Trophoblast cell (in vitro differentiated cells and primary cell): ENCODE measurements around the gene ALOX15.
"Not testable (repeated sequence)": the region's sequence is repeated elsewhere in the genome, so short reads cannot be mapped to it uniquely, and the experiment has no call there.

Experiments
- DNase-seq, 2 donors: peaks; one replicate each; pipeline ENCODE4 v3.0.0-alpha.2; 2016
- H2AFZ ChIP-seq: 2 replicates; pipeline ENCODE4 v1.6.1; 2013; ENCODE audit warnings: low read length, moderate library complexity, mild to moderate bottlenecking; ENCODE audit not compliant: insufficient read depth, poor library complexity
- H2AK5ac ChIP-seq: 2 replicates; pipeline ENCODE4 v1.6.1; 2013; ENCODE audit warnings: mild to moderate bottlenecking, low read length
- H2BK120ac ChIP-seq: 2 replicates; pipeline ENCODE4 v1.6.1; 2013; ENCODE audit warnings: low read length, mild to moderate bottlenecking, moderate library complexity; ENCODE audit not compliant: insufficient read depth, poor library complexity
- H2BK12ac ChIP-seq: 2 replicates; pipeline ENCODE4 v1.6.1; 2013; ENCODE audit warnings: mild to moderate bottlenecking, low read length, moderate library complexity
- H2BK5ac ChIP-seq: 2 replicates; pipeline ENCODE4 v1.6.1; 2013; ENCODE audit warnings: low read length, low read depth, moderate library complexity, mild to moderate bottlenecking; ENCODE audit not compliant: poor library complexity
- H3K14ac ChIP-seq: 2 replicates; pipeline ENCODE4 v1.6.1; 2013; ENCODE audit warnings: mild to moderate bottlenecking, low read length
- H3K18ac ChIP-seq: 2 replicates; pipeline ENCODE4 v1.6.1; 2013; ENCODE audit warnings: mild to moderate bottlenecking, low read length
- H3K23ac ChIP-seq: 2 replicates; pipeline ENCODE4 v1.6.1; 2013; ENCODE audit warnings: low read length
- H3K27ac ChIP-seq: 2 replicates; pipeline ENCODE4 v1.5.1; 2013; ENCODE audit warnings: low read depth, mild to moderate bottlenecking, inconsistent platforms, low read length, moderate library complexity
- H3K27me3 ChIP-seq: 2 replicates; pipeline ENCODE4 v1.6.1; 2013; ENCODE audit warnings: inconsistent platforms, mild to moderate bottlenecking, low read length, moderate library complexity; ENCODE audit not compliant: insufficient read depth
- H3K36me3 ChIP-seq, 2 experiments: 1 replicate in 1 of 2; 2 replicates in 1 of 2; pipeline ENCODE4 v1.6.1; 2013; ENCODE audit warnings: low read length in 2 of 2, mild to moderate bottlenecking in 2 of 2, moderate library complexity in 1 of 2; ENCODE audit not compliant: insufficient read depth in 2 of 2, control insufficient read depth in 1 of 2
- H3K4ac ChIP-seq: 2 replicates; pipeline ENCODE4 v1.6.1; 2013; ENCODE audit warnings: low read depth, mild to moderate bottlenecking, low read length, moderate library complexity
- H3K4me1 ChIP-seq, 2 experiments: 1 replicate in 1 of 2; 2 replicates in 1 of 2; pipeline ENCODE4 v1.6.1; 2013; ENCODE audit warnings: low read length in 2 of 2, mild to moderate bottlenecking in 2 of 2, moderate library complexity in 1 of 2; ENCODE audit not compliant: insufficient read depth in 2 of 2, control insufficient read depth in 1 of 2
- H3K4me2 ChIP-seq: 2 replicates; pipeline ENCODE4 v1.6.1; 2013; ENCODE audit warnings: inconsistent platforms, mild to moderate bottlenecking, low read length, moderate library complexity
- H3K4me3 ChIP-seq: 2 replicates; pipeline ENCODE4 v1.5.1; 2013; ENCODE audit warnings: mild to moderate bottlenecking, low read depth, low read length, inconsistent platforms
- H3K79me1 ChIP-seq: one replicate; pipeline ENCODE4 v1.6.1; 2013; ENCODE audit warnings: low read length
- H3K79me2 ChIP-seq: 2 replicates; pipeline ENCODE4 v1.6.1; 2013; ENCODE audit warnings: low read length, mild to moderate bottlenecking; ENCODE audit not compliant: control insufficient read depth, insufficient read depth, poor library complexity
- H3K9ac ChIP-seq: 2 replicates; pipeline ENCODE4 v1.6.1; 2013; ENCODE audit warnings: mild to moderate bottlenecking, low read length
- H3K9me3 ChIP-seq: 2 replicates; pipeline ENCODE4 v1.6.1; 2013; ENCODE audit warnings: low read depth, mild to moderate bottlenecking, control low read depth, inconsistent platforms, low read length; ENCODE audit not compliant: insufficient read depth
- H4K12ac ChIP-seq: 2 replicates; pipeline ENCODE4 v1.6.1; 2013; ENCODE audit warnings: low read depth, mild to moderate bottlenecking, low read length, moderate library complexity
- H4K8ac ChIP-seq: 2 replicates; pipeline ENCODE4 v1.6.1; 2013; ENCODE audit warnings: low read depth, mild to moderate bottlenecking, low read length, moderate library complexity
- H4K91ac ChIP-seq: one replicate; pipeline ENCODE4 v1.6.1; 2013; ENCODE audit warnings: low read depth, mild to moderate bottlenecking, low read length, moderate library complexity
- WGBS: extraction: QIAGEN DNeasy Blood & Tissue Kit; methylation state at CpG from one replicate; pipeline ENCODE4 v1.1.7; 2013; ENCODE audit warnings: missing lambda C conversion rate; ENCODE audit not compliant: insufficient read length, insufficient coverage; ENCODE audit errors: extremely low coverage; 5-methylcytosine and 5-hydroxymethylcytosine counted together

Gene ALOX15

GRCh38 chr17:4655933-4656332, 14.5 kb upstream of the ALOX15 start:
- H3K79me1 ChIP-seq, H3K36me3 ChIP-seq: not testable (repeated sequence)

GRCh38 chr17:4652997-4653396, 11.5 kb upstream of the ALOX15 start:
- Histone ChIP-seq H2AK5ac (no peak overlapping the region), H4K8ac (no peak overlapping the region), H3K14ac (no peak overlapping the region), H3K4ac (no peak overlapping the region), H3K4me2 (no peak overlapping the region), H2AFZ (no peak overlapping the region), H3K79me2 (no peaks in the 10 kb centered on the region), H3K9ac (no peak overlapping the region), H3K27me3 (no peaks in the 10 kb centered on the region), H3K4me1 (no peaks in the 10 kb centered on the region), H2BK5ac (no peak overlapping the region), H3K4me3 (no peak overlapping the region), H3K36me3 (no peaks in the 10 kb centered on the region), H4K12ac (no peak overlapping the region), H3K9me3 (no peaks in the 10 kb centered on the region), H3K27ac (no peak overlapping the region), H3K79me1 (no peaks in the 10 kb centered on the region), H3K23ac (no peak overlapping the region), H3K18ac (no peak overlapping the region), H4K91ac (no peak overlapping the region), H2BK12ac (no peak overlapping the region), H2BK120ac (no peak overlapping the region)
- DNase-seq, result no peak
- WGBS, result no CpG with 5 or more reads among the region's 5 CpGs

More at GRCh38 chr17:4655933-4656332, 14.5 kb upstream of the ALOX15 start:
- H2BK12ac ChIP-seq, H3K9ac ChIP-seq, H3K14ac ChIP-seq, H2AK5ac ChIP-seq, H3K79me2 ChIP-seq, H3K27ac ChIP-seq, H3K18ac ChIP-seq, H4K91ac ChIP-seq, H2BK120ac ChIP-seq, H4K12ac ChIP-seq, H3K4me2 ChIP-seq, H3K4me3 ChIP-seq, H3K27me3 ChIP-seq, H3K23ac ChIP-seq, H2BK5ac ChIP-seq, H2AFZ ChIP-seq, DNase-seq, H4K8ac ChIP-seq, H3K4ac ChIP-seq, H3K4me1 ChIP-seq, H3K9me3 ChIP-seq: not testable (repeated sequence)
- WGBS, result no CpG with 5 or more reads among the region's 7 CpGs

GRCh38 chr17:4648741-4649140, 7.3 kb upstream of the ALOX15 start:
- Histone ChIP-seq H3K4me2 (no peak overlapping the region), H3K9me3 (no peaks in the 10 kb centered on the region), H2AK5ac (no peak overlapping the region), H4K91ac (no peak overlapping the region), H3K4ac (no peak overlapping the region), H3K4me1 (no peaks in the 10 kb centered on the region), H4K8ac (no peak overlapping the region), H3K79me2 (no peaks in the 10 kb centered on the region), H3K4me3 (no peak overlapping the region), H3K36me3 (no peaks in the 10 kb centered on the region), H3K18ac (no peak overlapping the region), H2BK12ac (no peak overlapping the region), H3K14ac (no peak overlapping the region), H2BK5ac (no peak overlapping the region), H4K12ac (no peak overlapping the region), H3K23ac (no peak overlapping the region), H3K79me1 (no peaks in the 10 kb centered on the region), H2AFZ (no peak overlapping the region), H3K9ac (no peak overlapping the region), H2BK120ac (no peak overlapping the region), H3K27ac (no peak overlapping the region), H3K27me3 (no peaks in the 10 kb centered on the region)
- WGBS, result no CpG with 5 or more reads among the region's 2 CpGs
- no peak for DNase-seq

- H3K9ac ChIP-seq, result no peak overlapping the region
- H2BK120ac ChIP-seq, result no peak overlapping the region
- H2BK5ac ChIP-seq, result no peak overlapping the region
- H3K4ac ChIP-seq, result no peak overlapping the region
- H3K4me3 ChIP-seq, result no peak overlapping the region
- no peak overlapping the region for H4K8ac ChIP-seq
- H4K91ac ChIP-seq, result no peak overlapping the region
- no peaks in the 10 kb centered on the region for H3K79me2 ChIP-seq
- peaks cover 19% of the 10 kb centered on the region for H3K27me3 ChIP-seq
- H3K36me3 ChIP-seq, result no peaks in the 10 kb centered on the region
- no peak overlapping the region for H2AK5ac ChIP-seq
- no peak overlapping the region for H4K12ac ChIP-seq
- no peaks in the 10 kb centered on the region for H3K9me3 ChIP-seq
- H3K79me1 ChIP-seq, result no peaks in the 10 kb centered on the region
- no peak overlapping the region for H2AFZ ChIP-seq
- H3K14ac ChIP-seq, result no peak overlapping the region
- peaks cover 0 to 7% of the 10 kb centered on the region in 2 experiments for H3K4me1 ChIP-seq
- H3K27ac ChIP-seq, result no peak overlapping the region
- no peak overlapping the region for H3K18ac ChIP-seq
- H3K23ac ChIP-seq, result no peak overlapping the region
- H2BK12ac ChIP-seq, result no peak overlapping the region
- no peak for DNase-seq
- no peak overlapping the region for H3K4me2 ChIP-seq
- no CpG with 5 or more reads among the region's 5 CpGs for WGBS
Observed at GRCh38 chr17:4645642-4646041, 4.2 kb upstream of the ALOX15 start.
